ENCODE results near the gene AHNAK2.

Gene AHNAK2

DNA sequence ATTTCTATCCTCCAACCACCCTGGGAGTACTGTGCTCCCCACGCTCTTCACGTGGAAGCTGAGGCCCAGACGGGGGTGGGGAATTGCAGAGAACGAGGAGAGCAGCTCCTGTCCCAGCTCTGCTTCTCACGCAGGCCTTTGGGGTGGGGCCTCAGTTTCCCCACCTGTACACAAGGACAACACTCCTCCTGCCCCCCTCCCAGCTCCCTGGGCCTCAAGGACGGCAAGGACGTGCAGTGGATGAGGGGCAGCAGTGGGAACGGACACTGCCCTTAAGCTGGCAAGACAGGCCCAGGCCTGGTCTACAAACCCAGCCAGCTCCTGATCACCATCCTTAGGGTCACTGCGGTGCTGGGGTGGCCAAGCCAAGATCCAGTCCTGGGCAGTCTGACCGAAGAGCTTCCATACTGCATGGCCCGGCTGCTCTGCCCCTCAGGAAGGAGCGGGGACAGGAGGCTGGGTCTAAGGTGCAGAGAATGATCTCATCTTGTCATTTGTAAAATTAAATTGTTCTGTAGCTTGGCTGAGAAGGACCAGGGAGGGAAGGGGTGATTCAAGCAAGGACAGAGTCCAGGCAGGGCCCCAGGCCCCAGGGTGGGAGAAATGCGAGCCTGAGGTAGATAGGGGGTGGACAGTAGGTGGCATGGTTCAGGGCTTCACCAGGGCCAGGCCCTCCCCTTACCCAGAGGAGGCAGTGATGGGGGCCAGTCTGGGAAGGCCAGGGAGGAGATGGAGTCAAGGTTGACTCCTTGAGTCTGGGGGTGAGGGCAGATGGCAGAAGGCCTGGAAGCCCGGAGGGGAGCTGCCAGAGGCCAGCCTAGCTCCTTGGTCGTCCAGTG lies 6.1 kb upstream of the AHNAK2 start:
- DNase-seq: no peak

GRCh38 chr14:104983231-104983721 lies 5.1 kb upstream of the AHNAK2 start:
- no peak for DNase-seq

DNA sequence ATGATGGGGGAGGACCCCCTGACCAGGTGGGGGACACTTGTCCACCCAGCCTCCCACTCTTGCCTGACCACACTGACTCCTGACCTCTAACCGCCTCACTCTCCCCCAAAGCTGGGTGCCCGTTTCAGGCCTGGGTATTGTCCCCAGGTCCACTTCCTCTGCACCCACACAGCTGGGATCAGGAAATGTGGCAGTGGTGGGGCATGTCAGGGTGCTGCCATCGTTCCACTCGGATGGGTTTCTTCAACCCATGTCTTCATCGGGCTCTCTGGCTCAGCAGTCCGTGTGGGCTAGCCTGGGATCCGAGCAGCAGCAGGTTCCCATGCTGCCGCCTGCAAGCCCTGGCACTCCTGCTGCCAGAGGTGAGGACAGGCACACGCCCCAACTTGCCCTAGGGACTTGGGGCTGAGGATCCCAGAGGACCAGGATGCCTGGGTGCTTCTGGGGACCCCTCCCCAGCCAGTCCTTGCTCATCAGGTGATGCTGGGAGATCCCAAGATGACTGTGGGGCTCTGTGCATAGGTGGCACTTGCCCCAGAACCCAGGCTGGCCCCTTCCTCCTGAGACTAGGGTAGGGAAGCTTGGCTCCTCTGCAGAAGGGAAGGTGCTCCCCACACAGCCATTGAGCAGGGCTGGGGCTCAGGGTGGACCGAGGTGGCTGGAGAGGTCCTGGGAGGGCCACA lies 4.5 kb upstream of the AHNAK2 start:
- no peak for DNase-seq

- no peak for DNase-seq
These were observed 3.7 kb upstream of the AHNAK2 start for GRCh38 chr14:104981699-104982541.

DNA sequence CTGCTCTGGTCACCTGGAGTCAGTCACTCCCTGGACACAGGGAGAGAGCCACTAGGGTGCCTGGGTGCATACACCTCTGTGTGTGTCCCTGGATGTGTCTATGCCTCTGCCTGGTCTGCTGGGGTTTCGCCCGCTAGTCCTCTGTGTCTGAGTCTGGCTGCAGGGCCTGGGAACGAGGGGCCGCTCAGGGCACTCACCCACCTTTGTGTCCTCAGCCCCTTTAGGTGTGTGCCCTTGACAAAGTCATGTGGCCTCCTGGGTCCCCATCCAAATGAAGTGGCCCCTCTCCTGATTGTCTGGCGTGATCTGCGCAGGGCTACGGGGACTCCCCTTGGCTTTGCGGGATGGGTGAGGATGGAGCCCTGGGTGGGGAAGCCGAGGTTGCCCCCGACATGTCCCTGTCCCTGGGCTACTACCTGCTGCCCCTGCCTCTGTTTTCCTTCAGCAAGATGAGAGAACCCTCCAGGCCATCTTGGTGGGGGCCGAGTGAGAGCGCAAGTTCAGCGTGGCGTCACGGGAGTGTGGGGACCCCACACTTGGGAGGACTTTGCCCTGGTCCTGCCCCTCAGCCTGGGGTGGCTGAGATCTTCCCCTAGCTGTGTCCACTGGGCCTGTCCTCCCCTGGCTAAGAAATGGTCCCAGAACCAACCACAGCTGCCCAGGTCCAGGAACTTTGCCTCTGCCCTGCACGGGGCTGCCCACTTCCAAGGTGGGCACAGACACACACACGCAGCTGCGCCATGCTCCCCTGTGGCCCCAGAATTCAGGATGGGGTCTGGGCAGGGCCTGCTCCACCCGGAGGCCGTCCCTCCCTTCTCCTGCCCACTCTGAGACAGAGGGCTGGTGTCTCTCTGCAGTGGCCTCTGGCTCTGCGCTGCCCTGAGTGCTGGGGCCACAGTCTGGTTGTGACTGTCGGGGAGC lies 2.7 kb upstream of the AHNAK2 start:
- no peak for DNase-seq

DNA sequence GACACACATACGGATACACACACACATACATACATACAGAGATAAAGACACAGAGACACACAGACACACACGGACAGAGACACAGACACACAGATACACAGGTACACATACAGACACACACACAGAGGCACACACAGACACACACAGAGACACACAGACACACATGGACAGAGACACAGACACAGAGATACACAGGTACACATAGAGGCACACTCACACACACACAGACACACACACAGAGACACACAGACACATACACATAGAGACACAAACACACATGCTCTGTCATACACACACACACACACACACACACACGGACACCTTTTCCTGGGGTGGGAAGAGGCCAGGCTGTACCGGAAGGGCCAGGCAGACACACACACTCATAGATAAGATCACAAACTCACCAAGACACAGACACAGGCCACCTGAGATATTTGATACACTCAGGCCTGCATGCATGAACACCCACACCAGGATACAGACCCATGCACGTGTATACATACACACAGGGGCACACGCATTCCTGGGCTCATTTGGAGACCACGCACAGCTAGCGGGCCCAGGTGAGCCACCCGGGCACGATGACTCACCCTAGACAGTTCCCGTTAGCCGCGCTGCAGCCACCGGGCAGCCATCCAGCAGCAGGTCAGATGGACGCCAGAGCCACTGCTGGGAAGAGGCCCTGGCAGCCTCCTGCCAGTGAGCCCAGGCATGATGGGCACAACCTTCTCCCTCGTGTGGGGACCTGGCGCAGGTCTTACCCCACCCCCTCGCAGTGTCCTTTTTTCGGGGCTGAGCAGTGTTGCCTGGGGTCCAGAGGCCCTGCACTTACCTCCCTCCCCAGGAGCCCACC lies 1.8 kb upstream of the AHNAK2 start:
- DNase-seq: no peak

GRCh38 chr14:104978746-104979691 lies 845 bp upstream of the AHNAK2 start:
- no peak for DNase-seq

- no peak for DNase-seq
These were observed 1.0 kb downstream of the AHNAK2 start for GRCh38 chr14:104977008-104977680.

GRCh38 chr14:104976198-104977007 lies 1.8 kb downstream of the AHNAK2 start:
- DNase-seq: peak; percentile 15

- no peak for DNase-seq
These were observed 2.5 kb downstream of the AHNAK2 start for GRCh38 chr14:104975481-104976197.

DNA sequence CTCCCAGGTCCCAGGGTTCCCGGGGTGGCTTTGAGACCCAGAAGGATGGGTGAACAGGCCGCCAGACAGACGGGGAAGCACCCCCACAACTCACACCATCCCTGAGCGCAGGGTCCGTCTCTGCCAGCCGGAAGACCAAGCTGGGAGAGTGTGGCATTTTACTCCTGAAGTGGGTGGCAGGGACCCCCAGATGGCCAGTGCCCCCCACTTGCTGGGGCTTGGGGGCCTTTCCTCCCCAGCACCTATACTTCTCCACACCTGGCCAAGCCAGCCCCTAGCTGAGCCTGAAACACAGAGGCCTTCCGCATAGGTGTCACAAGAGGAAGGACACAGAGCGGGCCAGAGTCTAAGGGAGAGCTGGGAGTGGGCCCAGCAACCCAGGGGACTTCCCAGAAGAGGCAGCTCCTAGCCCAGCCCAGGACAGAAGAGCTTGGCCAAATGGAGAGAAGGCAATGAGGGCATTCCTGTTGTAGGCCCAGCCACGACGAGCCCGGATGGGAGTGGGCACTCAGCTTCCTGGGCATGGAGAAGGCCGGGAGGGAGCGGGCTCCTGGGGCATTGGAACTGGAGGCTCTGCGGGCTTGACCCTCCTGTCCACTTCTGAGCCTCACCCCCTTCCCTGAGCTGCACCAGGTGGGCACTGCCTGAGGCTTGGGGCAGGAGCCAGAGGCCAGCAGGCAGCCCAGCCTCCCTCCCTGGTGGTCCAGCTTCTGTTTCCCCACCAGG lies 3.3 kb downstream of the AHNAK2 start:
- no peak for DNase-seq

- no peak for DNase-seq
These were observed 4.0 kb downstream of the AHNAK2 start for GRCh38 chr14:104974146-104974541.

GRCh38 chr14:104973385-104974145 lies 4.6 kb downstream of the AHNAK2 start:
- no peak for DNase-seq

DNA sequence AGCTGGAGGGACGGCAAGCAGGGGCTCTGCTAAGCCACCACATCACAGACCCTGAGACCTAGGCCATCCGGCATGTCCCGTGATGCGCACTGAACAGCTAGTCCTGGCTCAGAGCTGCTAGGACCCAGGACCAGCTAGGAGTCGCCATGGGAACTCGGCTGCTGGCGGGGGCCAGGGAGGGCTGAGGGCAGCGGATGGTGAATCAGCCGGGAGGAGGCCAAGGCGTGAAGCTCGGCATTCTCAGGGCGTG lies 5.1 kb downstream of the AHNAK2 start:
- peak; percentile 92 for DNase-seq

GRCh38 chr14:104972301-104973134 lies 5.7 kb downstream of the AHNAK2 start:
- no peak for DNase-seq
